A673 (cell line): ENCODE data around the gene URB1. TPM values are rescaled to one million over a fixed set of nuclear protein-coding genes. Genes with fewer than 3 reads are reported as not detected.

Experiments used
- BruUV-seq: library from RNA; stranded (reverse); fragments of 400-500 nt; replicated peaks from 2 replicates; lab custom pipeline; 2021; lab: Mats Ljungman, UMichigan
- CTCF ChIA-PET: fragments of 300-600 bp; sonication (Branson Sonifier 250); formaldehyde crosslinking; loops from one replicate; lab custom pipeline; 2022; ENCODE audit warnings: antibody characterized with exemption; lab: Charles Lee
- POLR2A ChIA-PET: fragments of 300-600 bp; sonication (Branson Sonifier 250); formaldehyde crosslinking; loops from one replicate; lab custom pipeline; 2022; ENCODE audit warnings: antibody characterized with exemption; ENCODE audit not compliant: low non-redundant PET; lab: Charles Lee
- DNase-seq: peaks from one replicate; pipeline ENCODE4 v3.0.0-alpha.2; 2015; ENCODE audit warnings: low spot score
- H3K27ac ChIP-seq: fragments of 200-600 bp; sonication (generic); 2 replicates; pipeline ENCODE4 v1.5.1; 2016; ENCODE audit warnings: mixed run types, low read depth, mild to moderate bottlenecking, mixed read lengths, antibody characterized with exemption, low read length; ENCODE audit not compliant: poor library complexity, severe bottlenecking
- H3K27me3 ChIP-seq: fragments of 200-600 bp; sonication (generic); replicated peaks from 2 replicates; pipeline ENCODE4 v1.6.1; 2017; ENCODE audit warnings: mixed run types, low read depth, mild to moderate bottlenecking, mixed read lengths, antibody characterized with exemption, low read length; ENCODE audit not compliant: insufficient read depth, poor library complexity
- H3K36me3 ChIP-seq: fragments of 200-600 bp; sonication (generic); 2 replicates; pipeline ENCODE4 v1.6.1; 2016; ENCODE audit warnings: mixed run types, mild to moderate bottlenecking, mixed read lengths, antibody characterized with exemption, low read length; ENCODE audit not compliant: insufficient read depth, poor library complexity, severe bottlenecking
- H3K4me1 ChIP-seq: fragments of 200-600 bp; sonication (generic); 2 replicates; pipeline ENCODE4 v1.6.1; 2017; ENCODE audit warnings: mixed run types, mild to moderate bottlenecking, mixed read lengths, antibody characterized with exemption, low read length; ENCODE audit not compliant: insufficient read depth, poor library complexity, severe bottlenecking
- H3K4me3 ChIP-seq: fragments of 200-600 bp; sonication (generic); 2 replicates; pipeline ENCODE4 v1.5.1; 2016; ENCODE audit warnings: low read depth, mixed run types, mild to moderate bottlenecking, mixed read lengths, low read length; ENCODE audit not compliant: poor library complexity, severe bottlenecking
- H3K9me3 ChIP-seq: fragments of 200-600 bp; sonication (generic); 2 replicates; pipeline ENCODE4 v1.6.1; 2016; ENCODE audit warnings: mixed run types, low read depth, mild to moderate bottlenecking, mixed read lengths, antibody characterized with exemption, low read length; ENCODE audit not compliant: poor library complexity, severe bottlenecking
- EZH2 ChIP-seq: fragments of 200-600 bp; sonication (generic); IDR thresholded peaks from 2 replicates; pipeline ENCODE4 v1.6.1; 2017; ENCODE audit warnings: borderline replicate concordance, low read depth, mild to moderate bottlenecking, mixed read lengths, antibody characterized with exemption, low read length; ENCODE audit not compliant: poor library complexity, severe bottlenecking
- intact Hi-C: fragments of 100-400 bp; cut with micrococcal nuclease; formaldehyde crosslinking; loops from one replicate; pipeline ENCODE4 v1.10.0; 2022; ENCODE audit not compliant: unreplicated experiment
- total RNA-seq: library from RNA; stranded (reverse); gene quantifications from 2 replicates; pipeline ENCODE4 v1.2.3, GENCODE V29; 2021
- TF ChIP-seq, protein P1 (sequence below): fragments of 300-800, 200-600 bp; sonication (generic); conservative IDR thresholded peaks from 2 replicates; pipeline ENCODE4 v1.5.1; 2017; ENCODE audit warnings: low read depth, mild to moderate bottlenecking, antibody characterized with exemption, low read length, moderate library complexity, mixed read lengths

URB1 gene
- total RNA-seq, 1 experiment from 2014 or later: 30.5 TPM

- H3K27ac ChIP-seq: peak overlapping the region; percentile 79
- peak; percentile 76 for DNase-seq
- TF ChIP-seq, protein P1, sequence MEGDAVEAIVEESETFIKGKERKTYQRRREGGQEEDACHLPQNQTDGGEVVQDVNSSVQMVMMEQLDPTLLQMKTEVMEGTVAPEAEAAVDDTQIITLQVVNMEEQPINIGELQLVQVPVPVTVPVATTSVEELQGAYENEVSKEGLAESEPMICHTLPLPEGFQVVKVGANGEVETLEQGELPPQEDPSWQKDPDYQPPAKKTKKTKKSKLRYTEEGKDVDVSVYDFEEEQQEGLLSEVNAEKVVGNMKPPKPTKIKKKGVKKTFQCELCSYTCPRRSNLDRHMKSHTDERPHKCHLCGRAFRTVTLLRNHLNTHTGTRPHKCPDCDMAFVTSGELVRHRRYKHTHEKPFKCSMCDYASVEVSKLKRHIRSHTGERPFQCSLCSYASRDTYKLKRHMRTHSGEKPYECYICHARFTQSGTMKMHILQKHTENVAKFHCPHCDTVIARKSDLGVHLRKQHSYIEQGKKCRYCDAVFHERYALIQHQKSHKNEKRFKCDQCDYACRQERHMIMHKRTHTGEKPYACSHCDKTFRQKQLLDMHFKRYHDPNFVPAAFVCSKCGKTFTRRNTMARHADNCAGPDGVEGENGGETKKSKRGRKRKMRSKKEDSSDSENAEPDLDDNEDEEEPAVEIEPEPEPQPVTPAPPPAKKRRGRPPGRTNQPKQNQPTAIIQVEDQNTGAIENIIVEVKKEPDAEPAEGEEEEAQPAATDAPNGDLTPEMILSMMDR: no peak
- no peak for TF ChIP-seq EZH2
- no peaks in the 10 kb centered on the region for H3K36me3 ChIP-seq
- peak overlapping the region; percentile 67 for H3K4me3 ChIP-seq
- POLR2A ChIA-PET: interaction anchor here (0.5 kb wide), 1 partner anchor 103 kb away, joined by 4 read pairs; no protein-coding TSS in a partner anchor
- intact Hi-C loops: no loop called here
- peaks cover 17% of the 10 kb centered on the region for H3K4me1 ChIP-seq
- no peaks in the 10 kb centered on the region for H3K9me3 ChIP-seq
- BruUV-seq: no TSS peak
- H3K27me3 ChIP-seq: no peaks in the 10 kb centered on the region
- CTCF ChIA-PET: interaction anchor here (0.5 to 1.1 kb wide), 2 partner anchors 126 to 189 kb away, joined by 6 to 30 read pairs; no protein-coding TSS in a partner anchor
Observed at GRCh38 chr21:32411350-32412161, 18.7 kb upstream of the URB1 start.

DNA sequence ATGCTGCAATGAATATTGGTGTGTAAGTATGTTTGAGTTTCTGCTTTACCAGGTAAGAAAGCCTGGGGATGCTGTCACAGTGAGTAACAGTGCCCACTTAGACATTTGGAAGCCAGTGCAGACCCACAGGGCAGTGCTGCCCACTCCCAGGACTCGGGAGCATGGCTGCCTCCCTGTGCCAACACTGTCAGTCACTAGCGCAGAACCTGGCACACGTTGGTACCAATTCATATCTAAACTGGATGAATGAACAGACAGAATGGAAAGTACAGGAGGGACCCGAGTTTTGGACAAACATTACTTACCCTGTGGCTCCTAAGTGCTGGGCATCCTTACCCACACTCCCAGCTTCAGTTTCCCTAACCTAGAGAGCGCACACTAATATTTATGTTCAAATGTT is 18.1 kb upstream of the URB1 start:
- intact Hi-C loops: no loop called here
- DNase-seq: no peak
- Histone ChIP-seq H3K27ac (no peak overlapping the region), H3K36me3 (no peaks in the 10 kb centered on the region), H3K27me3 (no peaks in the 10 kb centered on the region), H3K4me1 (peaks cover 17% of the 10 kb centered on the region), H3K4me3 (no peak overlapping the region), H3K9me3 (no peaks in the 10 kb centered on the region)
- no TSS peak for BruUV-seq
- no peak for TF ChIP-seq EZH2
- TF ChIP-seq, protein P1: no peak
- ChIA-PET CTCF (interaction anchor here (0.5 kb wide), 1 partner anchor 127 kb away, joined by 6 read pairs; no protein-coding TSS in a partner anchor), POLR2A (interaction anchor here (0.5 kb wide), 1 partner anchor 102 kb away, joined by 4 read pairs; no protein-coding TSS in a partner anchor)

GRCh38 chr21:32410291-32410690 is 17.5 kb upstream of the URB1 start:
- H3K36me3 ChIP-seq: no peaks in the 10 kb centered on the region
- TF ChIP-seq EZH2: no peak
- TF ChIP-seq, protein P1: no peak
- peaks cover 13% of the 10 kb centered on the region for H3K4me1 ChIP-seq
- no peaks in the 10 kb centered on the region for H3K27me3 ChIP-seq
- intact Hi-C loops: no loop called here
- POLR2A ChIA-PET: no interaction called here
- H3K4me3 ChIP-seq: no peak overlapping the region
- no peaks in the 10 kb centered on the region for H3K9me3 ChIP-seq
- H3K27ac ChIP-seq: no peak overlapping the region
- CTCF ChIA-PET: no interaction called here
- DNase-seq: no peak
- no TSS peak for BruUV-seq
